DMS79 (cell line): ENCODE data around the gene KBTBD12.
A peak's percentile ranks its signal among the peaks of the same experiment; 100 is the strongest.

Experiments
- DNase-seq: peaks from one replicate; lab custom pipeline; 2025; lab: John Stamatoyannopoulos, UW

KBTBD12 gene

DNA sequence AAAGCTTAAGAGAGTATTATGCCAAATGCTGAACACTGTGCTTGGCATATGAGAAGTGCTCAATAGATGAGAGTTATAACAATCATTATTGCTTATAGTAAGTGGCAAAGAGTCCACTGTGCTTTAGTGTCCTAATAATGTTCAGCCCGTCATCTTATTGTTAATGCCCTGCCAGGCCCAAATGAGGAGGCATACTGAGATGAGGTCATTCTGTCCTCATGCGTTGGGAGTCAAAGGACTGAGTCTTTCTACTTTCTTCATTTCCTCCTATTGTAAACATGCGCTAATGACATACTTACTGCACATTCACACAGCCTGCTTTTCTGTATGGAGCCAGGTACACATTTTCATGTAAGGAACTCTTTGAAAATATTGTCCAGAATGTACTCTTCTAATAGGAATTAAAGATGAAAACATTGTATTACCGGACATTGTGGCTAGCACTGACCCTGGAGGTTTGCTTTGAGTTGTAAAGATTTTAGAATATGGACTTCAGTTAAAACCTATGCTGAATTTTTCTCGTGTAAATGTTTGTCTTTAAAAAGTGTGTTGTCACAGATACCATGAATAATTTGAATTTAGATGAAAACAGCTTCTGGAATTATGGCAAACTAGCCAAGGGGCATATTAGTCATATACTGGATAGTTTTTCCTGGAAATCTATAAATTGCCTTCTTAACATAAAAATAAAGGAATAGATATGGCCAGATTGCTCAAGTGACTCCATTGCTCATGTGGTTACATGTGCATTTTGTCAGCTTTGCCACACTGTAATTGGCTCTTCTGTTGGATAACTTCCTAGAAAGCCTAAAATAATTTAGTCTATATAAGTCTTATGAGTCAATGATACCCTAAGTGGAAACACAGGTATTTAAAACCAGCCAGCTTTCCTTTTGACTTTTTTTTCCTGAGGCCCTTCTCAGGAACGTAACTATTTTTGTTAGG lies 38.3 kb downstream of the KBTBD12 start:
- DNase-seq: no peak

DNA sequence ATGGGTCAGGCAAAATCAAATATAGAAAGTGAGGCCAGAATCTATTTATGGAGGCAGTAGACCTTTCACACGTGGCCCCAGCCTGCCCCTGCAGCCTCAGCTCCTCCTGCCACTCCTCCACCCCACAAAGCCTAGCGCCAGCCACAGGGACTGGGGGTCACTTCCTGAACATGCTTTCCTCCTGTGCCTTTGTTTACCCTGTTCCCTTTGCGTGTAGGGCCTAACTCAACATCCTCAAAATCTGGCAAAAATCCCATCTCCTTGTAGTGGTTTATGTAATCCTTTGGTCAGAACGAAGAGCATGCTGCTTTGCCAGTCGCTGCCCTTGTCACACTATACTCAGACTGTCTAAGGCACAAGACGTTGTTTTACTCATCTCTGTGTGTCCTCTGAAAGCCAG lies 39.6 kb downstream of the KBTBD12 start:
- no peak for DNase-seq

DNA sequence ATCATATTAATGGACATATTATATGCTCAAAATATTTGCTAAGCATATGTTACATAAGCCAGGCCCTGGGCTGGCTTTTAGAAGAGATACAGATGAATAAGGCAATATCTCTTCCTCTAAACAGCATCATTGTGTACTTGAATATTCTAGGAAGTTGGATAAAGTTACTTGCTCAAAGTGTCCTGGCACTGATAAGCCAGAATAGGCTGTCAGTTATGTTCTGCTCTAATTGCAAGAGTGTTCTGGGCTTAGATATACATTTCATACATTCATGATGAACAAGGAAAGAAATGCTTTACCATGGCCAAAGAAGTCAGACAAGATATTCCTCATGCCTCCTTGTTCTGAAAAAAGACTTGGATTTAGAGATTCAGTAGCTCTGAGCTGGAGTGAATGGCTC lies 40.7 kb downstream of the KBTBD12 start:
- DNase-seq: no peak

DNA sequence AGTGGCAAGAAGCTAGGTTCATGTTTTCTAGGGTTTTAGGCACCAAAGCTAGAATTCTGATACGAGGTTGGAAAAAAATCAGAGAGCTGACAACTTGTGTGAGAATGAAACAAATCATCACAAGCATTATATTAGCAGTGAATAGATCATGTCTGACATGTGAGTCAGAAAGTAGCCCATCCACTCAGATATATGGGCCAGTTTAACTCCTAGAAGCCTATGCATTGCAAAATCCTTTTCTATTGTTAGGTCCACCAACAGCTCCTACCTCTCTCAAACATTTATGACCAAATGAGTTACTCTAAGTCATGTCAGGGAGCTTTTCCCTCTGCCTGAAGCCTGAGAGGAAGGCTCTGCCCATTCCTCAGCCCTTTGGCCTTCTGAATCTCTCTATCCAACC lies 44.0 kb downstream of the KBTBD12 start:
- DNase-seq: no peak

GRCh38 chr3:127959873-127960272 lies 44.8 kb downstream of the KBTBD12 start:
- peak; percentile 58 for DNase-seq

DNA sequence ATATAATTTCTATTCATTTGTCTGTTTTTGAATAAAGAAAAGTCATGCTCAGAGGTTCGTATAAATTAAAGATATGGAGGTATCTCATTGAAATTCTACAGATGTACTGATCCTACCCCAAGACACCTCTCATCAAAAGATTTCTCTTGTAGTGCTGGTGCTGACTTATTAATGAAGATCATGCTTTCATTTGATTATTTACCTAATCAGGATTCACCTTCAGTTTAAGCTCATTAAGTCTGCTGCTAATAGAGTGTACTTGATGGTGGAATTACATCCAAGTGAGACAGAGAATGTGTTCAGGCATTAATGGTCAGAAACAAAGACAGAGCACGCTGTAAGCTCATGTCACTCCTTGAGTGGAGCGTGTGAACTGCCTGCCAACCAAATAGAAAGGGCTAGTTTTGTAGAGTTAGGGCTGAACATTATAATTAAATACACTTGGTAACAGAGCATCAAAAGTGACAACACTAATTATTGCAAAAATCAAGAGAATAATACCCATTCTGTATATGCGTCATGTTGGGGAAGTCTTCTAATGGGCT lies 45.5 kb downstream of the KBTBD12 start:
- DNase-seq: no peak

- no peak for DNase-seq
These were observed 46.1 kb downstream of the KBTBD12 start for GRCh38 chr3:127961124-127961523.

- no peak for DNase-seq
These were observed 46.9 kb downstream of the KBTBD12 start for GRCh38 chr3:127961963-127962362.

DNA sequence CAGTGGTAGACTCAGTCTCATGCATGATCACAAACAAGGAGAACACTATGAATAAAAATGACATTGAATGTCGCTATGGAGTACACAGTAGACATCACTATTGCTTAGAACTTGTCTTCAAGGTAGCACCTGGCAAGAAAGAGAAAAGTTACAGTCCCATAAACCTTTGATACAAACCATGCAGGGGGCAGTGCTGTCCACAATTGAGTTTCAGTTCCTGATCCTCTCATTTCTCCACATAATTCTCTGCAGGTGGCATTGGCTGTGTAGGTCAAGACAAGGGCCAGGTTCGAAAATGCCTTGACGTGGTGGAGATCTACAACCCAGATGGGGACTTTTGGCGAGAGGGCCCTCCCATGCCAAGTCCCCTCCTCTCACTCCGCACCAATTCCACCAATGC lies 47.9 kb downstream of the KBTBD12 start:
- DNase-seq: no peak

DNA sequence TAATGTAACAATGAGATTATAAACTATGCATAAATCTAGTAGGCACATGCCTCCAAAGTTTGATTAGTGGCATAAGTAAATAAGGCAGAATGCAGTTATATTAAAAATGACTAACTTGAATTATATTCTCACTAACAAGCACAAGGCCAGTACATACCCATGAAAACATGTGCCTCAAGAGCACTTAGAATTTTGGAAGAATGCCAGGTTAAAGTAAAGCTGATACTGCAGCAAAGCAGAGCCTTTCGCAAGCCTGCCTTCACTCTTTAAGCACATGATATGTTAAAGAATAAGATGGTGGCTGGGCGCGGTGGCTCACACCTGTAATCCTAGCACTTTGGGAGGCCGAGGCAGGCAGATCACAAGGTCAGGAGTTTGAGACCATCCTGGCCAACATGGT lies 49.0 kb downstream of the KBTBD12 start:
- peak; percentile 85 for DNase-seq

DNA sequence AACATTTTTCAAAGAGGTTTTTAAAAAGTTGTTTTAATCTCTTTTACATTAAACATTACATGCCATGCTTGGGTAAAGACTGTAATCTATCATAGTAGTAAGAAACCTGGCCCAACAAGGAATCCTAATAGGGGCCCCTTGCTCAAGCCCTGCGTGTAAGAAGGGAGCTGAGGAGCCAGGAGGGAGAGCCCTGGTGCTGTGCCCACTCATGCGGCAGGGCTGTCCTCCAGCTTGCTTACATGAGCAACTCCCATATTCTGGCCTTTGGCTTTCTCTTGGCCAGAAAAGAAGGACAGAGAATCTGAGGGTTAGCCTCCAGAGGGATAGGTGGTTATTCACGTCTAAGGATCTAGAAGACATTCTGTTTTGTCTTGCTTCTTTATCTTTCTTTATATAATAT lies 49.8 kb downstream of the KBTBD12 start:
- DNase-seq: no peak

GRCh38 chr3:127967316-127967715 lies 52.3 kb downstream of the KBTBD12 start:
- DNase-seq: no peak

DNA sequence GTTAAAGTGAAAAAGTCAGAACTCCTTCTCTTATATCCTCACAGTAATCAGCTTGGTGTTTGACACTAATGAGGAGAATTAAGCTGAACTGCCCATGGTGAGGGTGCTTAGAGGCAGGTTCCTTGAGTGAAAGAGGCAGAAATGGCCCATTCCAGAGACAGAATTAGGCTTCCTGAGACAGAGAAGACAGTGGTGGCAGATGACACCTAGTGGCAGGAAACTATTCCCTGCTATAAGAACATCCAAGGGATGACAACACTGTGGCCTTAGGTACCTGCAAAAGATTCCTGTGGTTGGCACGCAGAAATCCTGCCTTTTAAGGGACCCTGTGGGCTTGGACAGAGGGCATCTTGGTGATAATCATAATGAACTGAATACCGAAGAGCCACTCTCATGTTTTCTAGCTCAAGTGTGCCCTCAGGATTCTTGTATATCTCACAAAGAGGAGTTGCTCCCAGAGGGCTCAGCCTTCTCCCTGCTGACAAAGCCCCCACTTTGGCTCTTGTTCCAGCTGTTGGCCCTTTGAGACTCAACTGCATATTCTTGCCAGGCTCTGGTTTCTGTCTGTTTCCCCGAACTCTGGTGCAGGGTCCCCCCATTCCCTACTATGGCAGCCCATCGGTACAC lies 56.0 kb downstream of the KBTBD12 start:
- peak; percentile 21 for DNase-seq

DNA sequence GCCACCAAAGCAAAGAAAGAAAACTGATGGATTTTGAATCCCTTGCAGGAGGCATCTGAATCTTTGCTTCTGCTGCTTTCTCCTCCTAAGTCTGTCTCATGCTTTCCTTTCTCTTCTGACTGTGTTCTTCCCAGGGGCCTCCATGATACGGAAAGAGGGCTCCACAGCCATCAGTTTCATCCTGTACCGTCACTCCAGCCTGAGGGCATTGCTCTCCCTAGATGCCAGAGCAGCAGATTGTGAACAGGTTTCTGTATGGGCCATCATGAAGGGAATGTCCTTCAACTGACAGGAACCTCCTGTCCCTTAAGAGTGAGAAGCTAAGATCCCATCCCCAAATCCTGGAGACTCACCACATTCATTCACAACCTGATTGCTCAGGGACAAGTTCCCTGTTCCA lies 59.2 kb downstream of the KBTBD12 start:
- no peak for DNase-seq

- no peak for DNase-seq
These were observed 60.4 kb downstream of the KBTBD12 start for GRCh38 chr3:127975153-127976029.

- DNase-seq: no peak
These were observed 63.6 kb downstream of the KBTBD12 start for GRCh38 chr3:127978636-127979035.

DNA sequence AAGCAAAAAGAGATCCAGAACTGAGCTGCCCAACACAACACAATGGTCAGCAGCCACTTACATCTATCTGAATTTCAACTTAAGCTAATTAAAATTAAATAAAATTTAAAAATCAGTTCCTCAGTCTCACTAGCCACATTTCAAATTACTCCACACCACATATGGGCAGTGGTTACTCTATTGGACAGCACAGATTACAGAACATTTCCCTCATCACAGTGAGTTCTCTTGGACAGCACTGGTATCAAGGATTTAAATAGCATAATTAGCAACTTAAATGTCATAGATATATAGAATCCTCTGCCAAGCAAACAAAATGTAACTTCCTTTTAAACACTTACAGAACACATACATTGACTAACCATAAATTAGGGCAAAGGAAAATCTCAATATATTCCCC lies 64.4 kb downstream of the KBTBD12 start:
- DNase-seq: no peak

DNA sequence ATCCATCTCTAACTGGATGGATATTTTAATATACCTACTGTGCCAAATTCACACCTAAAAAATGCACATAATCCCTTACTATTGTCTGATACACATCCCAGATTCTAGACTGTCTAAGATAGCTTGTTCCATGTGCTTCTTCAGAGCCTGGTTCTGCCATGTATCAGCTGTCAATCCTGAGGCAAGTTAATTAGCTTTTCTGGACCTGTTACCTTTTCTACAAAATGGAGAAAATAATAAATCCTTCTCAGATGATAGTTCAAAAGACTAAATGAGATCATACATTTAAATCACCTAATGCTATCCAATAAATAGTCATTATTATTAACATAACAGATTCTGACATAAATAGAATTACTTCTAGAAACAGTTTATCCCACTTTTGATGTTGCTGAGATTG lies 66.1 kb downstream of the KBTBD12 start:
- no peak for DNase-seq

DNA sequence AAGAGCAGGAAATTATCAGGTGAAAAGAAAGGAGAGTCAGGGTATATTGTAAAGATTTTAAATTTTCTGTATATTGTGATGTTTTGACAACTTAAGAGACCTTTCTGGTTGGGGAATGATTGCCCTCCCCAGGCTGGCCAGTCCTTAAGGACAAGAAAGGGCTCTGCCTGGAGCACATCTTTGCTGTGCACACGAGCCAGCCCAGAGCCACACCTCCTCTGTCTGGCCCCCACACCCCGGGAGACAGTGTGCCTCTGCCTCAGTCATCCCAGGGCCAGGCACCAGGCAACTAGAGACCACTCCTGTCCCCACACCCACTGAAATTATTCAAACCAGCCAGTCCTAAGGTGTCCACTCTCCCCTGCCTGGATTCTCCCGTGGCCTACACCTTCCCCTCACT lies 67.1 kb downstream of the KBTBD12 start:
- DNase-seq: no peak

DNA sequence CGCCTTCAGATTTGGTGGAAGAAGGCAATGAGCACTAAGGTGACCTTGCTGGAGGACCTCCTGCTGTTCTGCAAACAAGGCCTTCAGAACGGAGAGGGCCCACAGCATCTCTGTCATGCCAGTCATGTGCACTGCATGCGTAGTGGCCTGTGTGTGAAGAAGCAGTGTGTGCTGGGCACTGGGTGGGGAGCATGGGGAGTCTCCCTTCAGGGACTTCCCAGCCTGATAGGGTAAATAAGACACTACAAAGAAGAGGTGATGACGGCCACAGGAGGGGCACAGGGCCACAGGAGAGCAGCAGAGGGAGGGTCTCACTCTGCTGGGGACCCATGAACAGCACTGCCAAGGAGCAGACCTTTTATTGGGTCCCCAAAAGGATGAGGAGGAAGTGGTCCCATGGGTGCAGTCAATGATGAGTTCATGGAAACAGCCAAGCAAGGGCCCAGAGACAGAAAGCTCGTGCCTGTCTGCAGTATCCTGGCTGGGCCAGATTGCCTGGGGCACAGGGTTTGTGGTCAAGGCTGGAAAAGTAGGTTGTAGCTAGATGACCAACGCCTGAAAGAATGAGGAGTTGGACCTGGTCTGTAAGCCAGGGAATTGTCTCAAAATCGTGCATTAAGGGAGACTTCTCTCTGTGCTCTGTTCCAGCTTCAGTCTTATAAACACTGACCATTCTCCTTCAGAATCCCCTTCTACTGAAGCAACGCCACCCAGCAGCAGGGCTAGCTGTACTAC lies 69.4 kb downstream of the KBTBD12 start:
- DNase-seq: no peak

GRCh38 chr3:127985216-127985615 lies 70.2 kb downstream of the KBTBD12 start:
- DNase-seq: no peak
